Panc1 (cell line): ENCODE measurements around the gene CRADD. TPM values are rescaled to one million over a fixed set of nuclear protein-coding genes. Genes with fewer than 3 reads are reported as not detected.
"Not testable (repeated sequence)": the region's sequence is repeated elsewhere in the genome, so short reads cannot be mapped to it uniquely, and the experiment has no call there.

ENCODE experiments used
- ATAC-seq: fragments of 200-7000 bp; cut with Tn5 transposase; 2 replicates; pipeline ENCODE4 v1.9.1; 2020; ENCODE audit warnings: mild to moderate bottlenecking, moderate library complexity
- BruUV-seq: library from RNA; stranded (reverse); fragments of 400-500 nt; replicated peaks from 2 replicates; lab custom pipeline; 2021; lab: Mats Ljungman, UMichigan
- CTCF ChIA-PET: fragments of 300-600 bp; sonication (Branson Sonifier 250); formaldehyde crosslinking; loops from one replicate; lab custom pipeline; 2022; ENCODE audit warnings: antibody characterized with exemption; lab: Charles Lee
- POLR2A ChIA-PET: fragments of 300-600 bp; sonication (Branson Sonifier 250); formaldehyde crosslinking; loops from one replicate; lab custom pipeline; 2022; ENCODE audit warnings: antibody characterized with exemption; lab: Charles Lee
- DNase-seq: peaks from one replicate; pipeline ENCODE4 v3.0.0-alpha.2; 2010; ENCODE audit warnings: low read depth, low spot score
- H3K27ac ChIP-seq: 2 replicates; pipeline ENCODE4 v1.5.1; 2011; ENCODE audit warnings: mild to moderate bottlenecking, low read length, inconsistent platforms
- H3K27me3 ChIP-seq: fragments of 200-500 bp; sonication (Bioruptor generic); 2 replicates; pipeline ENCODE4 v1.6.0; 2014; ENCODE audit warnings: low read length, inconsistent platforms; ENCODE audit not compliant: control insufficient read depth, insufficient read depth
- H3K36me3 ChIP-seq: fragments of 200-500 bp; sonication (Bioruptor generic); 2 replicates; pipeline ENCODE4 v1.5.1; 2014; ENCODE audit warnings: inconsistent platforms, mild to moderate bottlenecking, low read length, moderate library complexity; ENCODE audit not compliant: control insufficient read depth, insufficient read depth
- H3K4me1 ChIP-seq: 2 replicates; pipeline ENCODE4 v1.5.1; 2011; ENCODE audit warnings: inconsistent platforms, mild to moderate bottlenecking, low read length, moderate library complexity; ENCODE audit not compliant: control insufficient read depth, insufficient read depth
- H3K4me3 ChIP-seq, 2 experiments: 2 replicates each; pipeline ENCODE4 v1.5.1; 2011 to 2012; ENCODE audit warnings: low read depth in 2 of 2, low read length in 2 of 2, mild to moderate bottlenecking in 2 of 2, inconsistent platforms in 1 of 2, moderate library complexity in 1 of 2
- H3K9me3 ChIP-seq: fragments of 200-500 bp; sonication (Bioruptor generic); 2 replicates; pipeline ENCODE4 v1.5.1; 2014; ENCODE audit warnings: low read depth, mild to moderate bottlenecking, inconsistent platforms, low read length, moderate library complexity; ENCODE audit not compliant: control insufficient read depth, insufficient read depth
- CTCF ChIP-seq: fragments of 450-650 bp; IDR thresholded peaks from 2 replicates; pipeline ENCODE4 v1.5.1; 2017; ENCODE audit warnings: mild to moderate bottlenecking
- POLR2AphosphoS5 ChIP-seq: IDR thresholded peaks from 2 replicates; pipeline ENCODE4 v1.6.1; 2012; ENCODE audit warnings: mild to moderate bottlenecking, low read depth, low read length, moderate library complexity
- REST ChIP-seq, 2 experiments: IDR thresholded peaks; 2 replicates each; pipeline ENCODE4 v1.6.1; 2011 to 2012; ENCODE audit warnings: low read depth in 2 of 2, control low read depth in 1 of 2, low read length in 1 of 2, mild to moderate bottlenecking in 1 of 2, moderate library complexity in 1 of 2; ENCODE audit not compliant: insufficient read depth in 1 of 2
- SIN3A ChIP-seq: IDR thresholded peaks from 2 replicates; pipeline ENCODE4 v1.6.1; 2012; ENCODE audit warnings: low read depth, mild to moderate bottlenecking, low read length, moderate library complexity, borderline replicate concordance; ENCODE audit not compliant: insufficient read depth
- TCF7L2 ChIP-seq: IDR thresholded peaks from 2 replicates; pipeline ENCODE4 v1.6.1; 2011; ENCODE audit warnings: mild to moderate bottlenecking, low read depth, low read length, inconsistent platforms
- in situ Hi-C: cut with HindIII; loops from 2 replicates; pipeline ENCODE4 v1.10.0; 2016; ENCODE audit warnings: low sequenced_read_pairs, low pct_unique_long_range_greater_than_20kb
- intact Hi-C: fragments of 100-400 bp; cut with micrococcal nuclease; formaldehyde crosslinking; loops from one replicate; pipeline ENCODE4 v1.10.0; 2022; ENCODE audit not compliant: unreplicated experiment
- total RNA-seq: library from RNA; stranded (reverse); gene quantifications from one replicate; pipeline ENCODE4 v1.2.1, GENCODE V29; 2021; ENCODE audit not compliant: unreplicated experiment

The CRADD gene
- total RNA-seq, 1 experiment from 2014 or later = 7.0 TPM

- in situ Hi-C loops (no loop called here), intact Hi-C loops (no loop called here)
- H3K9me3 ChIP-seq = peaks cover 20% of the 10 kb centered on the region; the same call in 1 of the 2 replicates
- BruUV-seq = no TSS peak
- H3K27me3 ChIP-seq = no peaks in the 10 kb centered on the region
- H3K27ac ChIP-seq = no peak overlapping the region
- TF ChIP-seq SIN3A (no peak), REST (IDR thresholded peaks at IDR 0.05; ENCODE audit: insufficient read depth in 1 of 2, low read depth in 2 of 2, low read length in 1 of 2) (no peak), CTCF (no peak), TCF7L2 (no peak), POLR2AphosphoS5 (no peak)
- POLR2A ChIA-PET = no interaction called here
- ATAC-seq (no peak), DNase-seq (no peak)
- no peak overlapping the region for H3K4me3 ChIP-seq
- H3K4me1 ChIP-seq = no peaks in the 10 kb centered on the region
- CTCF ChIA-PET = no interaction called here
- no peaks in the 10 kb centered on the region for H3K36me3 ChIP-seq
Measured at GRCh38 chr12:93870020-93870795, 193.0 kb downstream of the CRADD start.

- H3K27me3 ChIP-seq, intact Hi-C loops, H3K4me3 ChIP-seq, BruUV-seq, H3K36me3 ChIP-seq, ATAC-seq, CTCF ChIA-PET, DNase-seq, in situ Hi-C loops, H3K27ac ChIP-seq, H3K4me1 ChIP-seq, POLR2A ChIA-PET: not testable (repeated sequence)
- peaks cover 12% of the 10 kb centered on the region; the same call in 1 of the 2 replicates for H3K9me3 ChIP-seq
Measured at GRCh38 chr12:93871566-93871965, 194.4 kb downstream of the CRADD start.

GRCh38 chr12:93873561-93873960 lies 196.4 kb downstream of the CRADD start:
- intact Hi-C loops = no loop called here
- TF ChIP-seq REST (IDR thresholded peaks at IDR 0.05; ENCODE audit: insufficient read depth in 1 of 2, low read depth in 2 of 2, low read length in 1 of 2) (no peak), CTCF (no peak), POLR2AphosphoS5 (no peak), SIN3A (no peak), TCF7L2 (no peak)
- ATAC-seq (no peak), DNase-seq (no peak)
- in situ Hi-C loops = no loop called here
- no peaks in the 10 kb centered on the region for H3K4me1 ChIP-seq
- ChIA-PET CTCF (no interaction called here), POLR2A (no interaction called here)
- H3K27me3 ChIP-seq = no peaks in the 10 kb centered on the region
- no peak overlapping the region for H3K4me3 ChIP-seq
- no TSS peak for BruUV-seq
- H3K27ac ChIP-seq = no peak overlapping the region
- H3K36me3 ChIP-seq = no peaks in the 10 kb centered on the region
- peaks cover 8% of the 10 kb centered on the region; the same call in 1 of the 2 replicates for H3K9me3 ChIP-seq
